VCaP (cell line): Measurements from ENCODE around the gene POU4F1.

Experiments used
- H3K27ac ChIP-seq: fragments of 450-650 bp; 2 replicates; pipeline ENCODE4 v1.5.1; 2017
- TF ChIP-seq, protein P1 (sequence below): fragments of 450-650 bp; conservative IDR thresholded peaks from 2 replicates; pipeline ENCODE4 v1.5.1; 2017; ENCODE audit warnings: mild to moderate bottlenecking, moderate library complexity

Gene POU4F1

DNA sequence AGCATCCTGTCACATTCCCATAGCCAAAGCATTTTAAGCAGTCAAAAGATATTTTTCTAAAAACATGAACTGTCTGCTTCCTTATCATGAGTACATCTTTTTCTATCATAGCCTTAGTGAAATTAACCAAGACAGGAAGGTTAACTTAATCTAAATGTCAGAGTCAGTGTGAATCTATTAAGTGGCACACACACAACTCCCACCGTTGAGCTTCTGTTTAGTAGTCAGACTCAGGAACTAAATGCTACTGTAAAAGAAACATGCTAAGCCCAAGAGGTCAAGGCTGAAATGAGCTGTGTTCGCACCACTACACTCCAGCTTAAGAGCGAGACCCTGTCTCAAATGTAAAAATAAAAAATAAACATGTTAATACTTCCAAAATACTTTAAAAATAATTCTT is 7.7 kb upstream of the POU4F1 start:
- TF ChIP-seq, protein P1, sequence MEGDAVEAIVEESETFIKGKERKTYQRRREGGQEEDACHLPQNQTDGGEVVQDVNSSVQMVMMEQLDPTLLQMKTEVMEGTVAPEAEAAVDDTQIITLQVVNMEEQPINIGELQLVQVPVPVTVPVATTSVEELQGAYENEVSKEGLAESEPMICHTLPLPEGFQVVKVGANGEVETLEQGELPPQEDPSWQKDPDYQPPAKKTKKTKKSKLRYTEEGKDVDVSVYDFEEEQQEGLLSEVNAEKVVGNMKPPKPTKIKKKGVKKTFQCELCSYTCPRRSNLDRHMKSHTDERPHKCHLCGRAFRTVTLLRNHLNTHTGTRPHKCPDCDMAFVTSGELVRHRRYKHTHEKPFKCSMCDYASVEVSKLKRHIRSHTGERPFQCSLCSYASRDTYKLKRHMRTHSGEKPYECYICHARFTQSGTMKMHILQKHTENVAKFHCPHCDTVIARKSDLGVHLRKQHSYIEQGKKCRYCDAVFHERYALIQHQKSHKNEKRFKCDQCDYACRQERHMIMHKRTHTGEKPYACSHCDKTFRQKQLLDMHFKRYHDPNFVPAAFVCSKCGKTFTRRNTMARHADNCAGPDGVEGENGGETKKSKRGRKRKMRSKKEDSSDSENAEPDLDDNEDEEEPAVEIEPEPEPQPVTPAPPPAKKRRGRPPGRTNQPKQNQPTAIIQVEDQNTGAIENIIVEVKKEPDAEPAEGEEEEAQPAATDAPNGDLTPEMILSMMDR, result no peak
- no peak overlapping the region for H3K27ac ChIP-seq

DNA sequence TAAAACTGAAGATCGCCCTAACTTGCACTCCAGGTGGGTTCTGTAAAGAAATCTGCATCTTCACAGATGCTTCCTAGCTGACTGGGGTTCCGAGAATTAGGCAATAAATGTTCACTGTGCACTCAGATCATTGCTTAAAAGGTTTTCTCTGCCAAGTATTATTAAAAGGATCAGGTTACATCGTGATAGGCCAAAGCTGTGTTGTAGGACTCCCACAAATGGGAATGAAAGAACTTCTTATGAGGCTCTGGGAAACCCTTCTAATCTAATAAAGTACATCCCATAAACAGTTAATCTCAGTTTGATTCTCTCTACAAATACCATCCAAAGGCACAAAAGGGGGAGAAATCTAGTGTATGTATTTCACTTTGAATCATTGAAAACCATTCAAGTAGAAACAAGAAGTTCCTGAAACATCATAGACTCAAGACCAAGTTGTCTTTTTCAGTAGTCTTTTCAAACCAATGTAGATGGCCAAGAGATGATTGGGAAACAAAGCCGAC is 7.1 kb upstream of the POU4F1 start:
- H3K27ac ChIP-seq, result no peak overlapping the region
- TF ChIP-seq, protein P1, result no peak

DNA sequence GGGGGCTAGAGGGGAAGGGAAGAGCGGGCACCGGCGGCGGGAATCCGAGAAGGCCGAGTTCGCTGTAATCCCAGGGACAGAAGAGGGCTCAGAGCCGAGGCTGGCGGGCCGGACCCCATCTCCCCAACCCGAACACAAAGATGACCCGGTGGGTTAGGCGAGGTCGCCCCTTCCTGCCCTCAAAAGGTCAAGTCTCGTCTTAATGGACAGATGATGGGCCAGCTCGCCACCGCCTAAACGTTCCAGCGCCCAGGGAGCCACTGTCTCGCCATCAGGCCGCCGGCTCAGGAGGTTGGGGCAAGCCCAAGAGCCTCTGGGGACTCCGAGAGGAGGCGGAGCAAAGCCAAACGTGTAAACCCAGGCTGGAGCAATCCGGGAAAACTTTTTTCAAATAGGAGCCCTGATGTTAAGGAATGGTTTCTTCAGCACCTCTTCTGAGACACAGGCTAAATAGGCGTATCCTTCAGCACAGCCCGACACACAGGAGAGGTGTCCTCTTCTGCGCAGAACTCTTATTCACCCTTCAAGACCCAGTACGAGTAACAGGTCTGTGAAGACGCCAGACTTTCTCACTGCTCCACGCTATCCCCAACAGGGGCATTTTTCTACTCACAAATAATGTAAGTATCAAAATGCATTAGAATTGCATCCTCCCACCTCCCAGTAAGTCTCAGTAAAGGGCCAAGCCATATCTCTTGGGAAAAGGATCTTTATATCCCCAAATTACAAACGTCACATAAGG is 6.3 kb upstream of the POU4F1 start:
- H3K27ac ChIP-seq, result no peak overlapping the region
- TF ChIP-seq, protein P1, result no peak

DNA sequence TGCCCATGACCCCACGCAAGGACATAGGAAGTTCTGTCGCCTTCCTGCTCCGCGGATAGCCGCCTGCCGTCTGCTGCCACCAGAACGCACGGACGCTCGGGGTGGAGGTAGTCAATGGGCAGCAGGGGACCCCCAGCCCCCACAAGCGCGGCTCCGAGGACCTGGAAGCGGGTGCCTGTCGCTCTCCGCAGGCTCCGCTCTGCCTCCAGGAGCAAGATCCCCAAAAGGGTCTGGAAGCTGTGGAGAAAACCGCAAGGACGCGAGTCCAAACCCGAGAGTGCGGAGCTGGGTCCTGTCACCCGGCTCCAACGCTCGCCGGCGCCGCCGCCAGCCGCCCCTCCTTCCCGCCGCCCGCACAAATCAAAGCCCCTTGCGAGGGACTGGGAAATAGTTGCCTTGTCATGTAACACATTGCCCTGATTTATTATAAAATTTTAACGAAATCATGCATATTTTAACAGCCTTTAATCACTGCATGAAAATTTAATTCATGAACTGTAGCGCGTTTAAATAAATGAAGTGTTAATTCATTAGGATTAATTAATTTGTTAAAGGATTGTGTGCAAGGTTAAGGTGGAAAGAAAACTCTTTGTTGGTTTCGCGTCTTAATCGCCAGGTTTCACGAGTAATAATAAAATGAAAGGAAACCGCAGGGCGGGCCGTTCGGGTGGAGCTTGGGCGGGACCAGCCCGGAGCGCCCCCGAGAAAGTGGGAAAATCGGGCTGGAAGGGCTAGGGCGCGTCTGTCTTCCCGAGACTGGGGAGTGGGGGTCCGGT is 5.5 kb upstream of the POU4F1 start:
- no peak overlapping the region for H3K27ac ChIP-seq
- TF ChIP-seq, protein P1, result no peak

DNA sequence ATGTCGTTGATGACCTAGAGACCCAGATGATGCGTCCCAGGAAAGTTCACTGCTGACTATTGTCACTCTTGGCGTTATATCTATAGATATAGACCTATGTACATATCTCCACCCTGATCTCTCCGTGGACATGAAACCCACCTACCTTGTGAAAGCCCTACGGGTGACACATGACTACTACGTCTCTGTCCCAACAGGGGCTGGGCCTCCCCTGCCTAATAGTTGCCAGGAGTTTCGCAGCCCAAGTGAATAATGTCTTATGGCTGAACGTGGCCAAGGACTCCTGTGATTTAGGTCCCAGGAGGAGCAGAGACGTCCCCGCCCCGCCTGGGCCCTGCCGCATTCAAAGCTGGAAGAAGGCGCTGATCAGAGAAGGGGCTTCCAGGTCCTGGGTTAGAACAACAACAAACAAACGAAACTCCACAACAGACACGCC is 4.9 kb upstream of the POU4F1 start:
- TF ChIP-seq, protein P1, result no peak
- H3K27ac ChIP-seq, result no peak overlapping the region

DNA sequence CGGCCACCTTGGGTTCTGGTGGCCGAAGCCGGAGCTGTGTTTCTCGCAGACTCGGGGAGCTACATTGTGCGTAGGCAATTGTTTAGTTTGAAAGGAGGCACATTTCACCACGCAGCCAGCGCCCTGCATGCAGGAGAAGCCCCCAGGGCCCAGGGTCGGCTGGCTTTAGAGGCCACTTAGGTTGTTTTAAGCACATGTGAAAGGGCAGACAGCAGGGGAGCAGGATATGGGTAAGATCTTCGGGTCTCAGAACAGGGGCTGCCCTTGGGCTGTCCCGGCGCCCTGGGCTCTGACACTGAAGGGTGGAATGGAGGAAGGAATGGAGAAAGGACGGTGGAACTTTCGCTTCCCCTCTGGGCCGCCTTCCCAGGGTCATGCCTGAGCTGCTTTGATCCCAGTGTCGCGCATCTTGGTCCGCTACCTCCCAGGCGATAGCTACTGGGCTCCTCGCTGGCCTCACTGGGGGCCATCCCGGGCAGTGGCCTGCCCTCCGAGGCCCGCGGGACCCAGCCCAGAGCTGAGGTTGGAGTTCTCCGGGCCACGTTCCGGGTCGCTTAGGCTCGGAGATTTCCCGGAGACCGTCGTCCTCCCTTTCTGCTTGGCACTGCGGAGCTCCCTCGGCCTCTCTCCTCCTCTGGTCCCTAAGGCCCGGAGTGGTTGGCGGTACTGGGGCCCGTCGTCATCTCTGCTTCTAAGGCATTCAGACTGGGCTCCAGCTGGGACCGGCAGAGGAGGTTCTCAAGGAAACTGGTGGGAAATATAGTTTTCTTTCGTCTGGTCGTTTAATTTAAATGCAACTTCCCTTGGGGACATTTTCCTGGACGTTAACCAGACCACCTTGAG is 4.3 kb upstream of the POU4F1 start:
- H3K27ac ChIP-seq, result no peak overlapping the region
- TF ChIP-seq, protein P1, result no peak
